CD4-positive, alpha-beta memory T cell (primary cell): Measurements from ENCODE around the gene SUGCT. TPM values are rescaled to one million over a fixed set of nuclear protein-coding genes. Genes with fewer than 3 reads are reported as not detected.

Source experiments
- CTCF ChIA-PET: fragments of 350-600 bp; sonication (Branson Sonifier 250); formaldehyde crosslinking; loops from one replicate; lab custom pipeline; 2021; ENCODE audit warnings: inconsistent platforms; ENCODE audit not compliant: partially characterized antibody; lab: Charles Lee
- POLR2A ChIA-PET: fragments of 350-600 bp; sonication (Branson Sonifier 250); formaldehyde crosslinking; loops from one replicate; lab custom pipeline; 2021; ENCODE audit not compliant: partially characterized antibody; lab: Charles Lee
- DNase-seq, 5 donors: peaks; one replicate each; pipeline versions ENCODE4 v3.0.0 to v3.0.0-alpha.2; 2020 to 2022; ENCODE audit warnings: mixed read lengths in 1 of 5
- H3K27ac ChIP-seq: one replicate; pipeline ENCODE4 v1.7.0; 2013; ENCODE audit warnings: low read depth, low read length
- H3K27me3 ChIP-seq: 2 replicates; pipeline ENCODE4 v1.7.0; 2013; ENCODE audit warnings: mild to moderate bottlenecking, low read length, moderate library complexity; ENCODE audit not compliant: insufficient read depth
- H3K36me3 ChIP-seq: 2 replicates; pipeline ENCODE4 v1.7.0; 2013; ENCODE audit warnings: mild to moderate bottlenecking, low read length, moderate library complexity; ENCODE audit not compliant: insufficient read depth
- H3K4me1 ChIP-seq: 2 replicates; pipeline ENCODE4 v1.7.0; 2013; ENCODE audit warnings: mild to moderate bottlenecking, low read length, moderate library complexity; ENCODE audit not compliant: insufficient read depth
- H3K4me3 ChIP-seq, 2 donors: one replicate each; pipeline ENCODE4 v1.7.0; 2013; ENCODE audit warnings: low read length in 2 of 2, mild to moderate bottlenecking in 1 of 2
- H3K9me3 ChIP-seq, 2 donors: one replicate each; pipeline ENCODE4 v1.7.0; 2013; ENCODE audit warnings: low read length in 2 of 2, control low read depth in 1 of 2; ENCODE audit not compliant: control insufficient read depth in 1 of 2
- H3K27ac Mint-ChIP-seq, 7 donors: one replicate each; pipeline ENCODE4 v1.8.0; 2020 to 2021; ENCODE audit warnings: mixed read lengths in 7 of 7, mild to moderate bottlenecking in 6 of 7, inconsistent platforms in 3 of 7, moderate library complexity in 3 of 7
- H3K27me3 Mint-ChIP-seq, 2 donors: one replicate each; pipeline ENCODE4 v1.8.0; 2020 to 2021; ENCODE audit warnings: mixed read lengths in 2 of 2
- H3K36me3 Mint-ChIP-seq, 2 donors: one replicate each; pipeline ENCODE4 v1.8.0; 2020 to 2021; ENCODE audit warnings: mixed read lengths in 2 of 2, inconsistent platforms in 1 of 2, mild to moderate bottlenecking in 1 of 2
- H3K4me1 Mint-ChIP-seq, 4 donors: one replicate each; pipeline ENCODE4 v1.8.0; 2020 to 2021; ENCODE audit warnings: mixed read lengths in 4 of 4, mild to moderate bottlenecking in 1 of 4
- H3K4me3 Mint-ChIP-seq, 8 donors: one replicate each; pipeline ENCODE4 v1.8.0; 2020 to 2021; ENCODE audit warnings: mixed read lengths in 8 of 8, mild to moderate bottlenecking in 7 of 8, moderate library complexity in 6 of 8, inconsistent platforms in 3 of 8
- H3K9me3 Mint-ChIP-seq, 8 donors: one replicate each; pipeline ENCODE4 v1.8.0; 2020 to 2021; ENCODE audit warnings: mixed read lengths in 8 of 8, mild to moderate bottlenecking in 5 of 8, inconsistent platforms in 3 of 8, moderate library complexity in 1 of 8
- intact Hi-C: fragments of 100-400 bp; cut with micrococcal nuclease; formaldehyde crosslinking; loops from one replicate; pipeline ENCODE4 v1.15.1; 2023
- polyA plus RNA-seq, 2 donors: library from polyadenylated mRNA; unstranded; fragments of 300-500 nt; fragmentation: Illumina TruSeq; gene quantifications; one replicate each; pipeline ENCODE4 v1.2.3, GENCODE V29; 2021
- total RNA-seq, 2 experiments: library from RNA; stranded (reverse); gene quantifications; one replicate each; pipeline ENCODE4 v1.2.3, GENCODE V29; 2021

SUGCT gene
- total and polyA plus RNA-seq, 4 experiments from 2014 or later = 0.41 to 4.4 (median 1.2) TPM

DNA sequence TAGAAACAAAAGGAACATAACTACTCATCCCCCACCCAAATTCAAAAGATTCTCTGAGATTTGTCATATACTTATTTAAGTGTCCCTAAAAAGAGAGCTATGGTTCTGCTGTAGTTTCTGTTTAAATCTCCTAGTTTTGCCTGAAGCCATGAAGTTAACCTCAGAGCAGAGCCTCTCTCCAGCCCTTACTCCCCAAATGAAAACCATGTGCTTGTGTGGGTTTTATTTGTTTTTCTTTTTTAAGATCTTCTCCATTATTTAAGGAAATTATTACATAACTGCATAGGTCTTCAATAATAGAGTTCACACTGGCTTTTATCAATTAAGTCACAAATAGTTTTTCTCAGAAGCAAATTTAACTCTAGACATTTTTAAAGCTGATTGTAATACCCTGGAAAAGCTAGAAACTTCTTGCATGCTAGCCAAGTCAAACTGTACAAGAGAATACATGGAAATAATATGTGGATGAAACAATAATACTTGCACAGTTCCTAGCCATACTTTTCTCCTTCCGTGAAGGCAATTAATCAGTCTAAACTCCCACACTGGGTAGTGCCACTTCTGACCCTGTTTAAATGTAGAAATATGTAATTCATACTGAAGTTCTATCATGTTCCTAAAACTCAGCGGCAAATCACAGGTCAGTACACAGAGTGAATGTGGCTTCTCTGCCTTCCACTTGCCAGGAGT, 579.7 kb downstream of the SUGCT start:
- POLR2A ChIA-PET = no interaction called here
- Mint-ChIP-seq H3K9me3 (peaks cover 0 to 16% (median 6%) of the 10 kb centered on the region in 8 donors), H3K4me3 (no peak overlapping the region), H3K27ac (no peak overlapping the region), H3K27me3 (no peaks in the 10 kb centered on the region), H3K4me1 (no peaks in the 10 kb centered on the region), H3K36me3 (no peaks in the 10 kb centered on the region)
- Histone ChIP-seq H3K9me3 (no peaks in the 10 kb centered on the region), H3K36me3 (no peaks in the 10 kb centered on the region), H3K4me3 (no peak overlapping the region), H3K4me1 (no peaks in the 10 kb centered on the region), H3K27ac (no peak overlapping the region), H3K27me3 (no peaks in the 10 kb centered on the region)
- intact Hi-C loops = no loop called here
- CTCF ChIA-PET = no interaction called here
- DNase-seq = no peak

DNA sequence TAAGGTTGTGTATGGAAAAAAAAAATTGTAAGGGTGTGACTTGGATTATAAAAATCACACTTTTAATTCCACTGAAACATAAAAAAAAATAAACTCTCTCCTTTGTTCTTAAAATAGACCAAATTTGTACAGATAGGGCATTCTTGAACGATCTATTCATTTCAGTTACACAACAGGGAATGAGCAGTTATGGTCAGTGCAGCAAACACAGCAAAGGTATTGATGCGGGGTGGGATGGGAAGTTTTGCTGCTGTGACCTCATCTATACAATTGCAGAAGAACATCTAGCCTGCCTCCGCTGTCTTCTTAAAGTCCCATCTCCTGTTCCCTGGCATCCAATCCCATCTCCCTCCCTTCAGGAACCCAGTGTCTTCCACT, 580.2 kb downstream of the SUGCT start:
- Mint-ChIP-seq H3K27ac (no peak overlapping the region), H3K9me3 (peaks cover 0 to 15% (median 6%) of the 10 kb centered on the region in 8 donors), H3K27me3 (no peaks in the 10 kb centered on the region), H3K4me3 (no peak overlapping the region), H3K36me3 (no peaks in the 10 kb centered on the region), H3K4me1 (no peaks in the 10 kb centered on the region)
- Histone ChIP-seq H3K27ac (no peak overlapping the region), H3K9me3 (no peaks in the 10 kb centered on the region), H3K27me3 (no peaks in the 10 kb centered on the region), H3K36me3 (no peaks in the 10 kb centered on the region), H3K4me1 (no peaks in the 10 kb centered on the region), H3K4me3 (no peak overlapping the region)
- intact Hi-C loops = no loop called here
- POLR2A ChIA-PET = no interaction called here
- CTCF ChIA-PET = no interaction called here
- no peak for DNase-seq

DNA sequence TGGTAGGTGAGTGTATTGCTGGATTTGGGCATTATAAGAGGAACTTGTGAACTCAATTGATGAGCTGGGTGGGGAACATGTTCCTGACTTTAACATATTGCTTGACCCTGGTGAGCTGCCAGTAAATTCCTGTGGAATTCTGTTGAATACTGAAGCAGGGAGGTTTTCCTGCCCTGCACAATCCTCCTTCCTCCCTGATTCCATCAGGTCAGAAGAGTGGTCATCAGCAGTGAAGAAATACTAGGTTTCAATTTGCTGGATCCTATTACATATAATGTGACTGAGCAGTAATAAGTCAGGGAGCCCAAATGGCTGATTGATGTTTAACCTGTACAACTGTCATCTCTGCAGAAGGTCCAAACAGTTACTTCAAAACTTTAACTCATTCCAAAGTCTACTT, 581.2 kb downstream of the SUGCT start:
- no peaks in the 10 kb centered on the region for H3K27me3 ChIP-seq
- H3K36me3 ChIP-seq = no peaks in the 10 kb centered on the region
- Mint-ChIP-seq H3K4me3 (no peak overlapping the region), H3K4me1 (no peaks in the 10 kb centered on the region), H3K36me3 (no peaks in the 10 kb centered on the region), H3K27ac (no peak overlapping the region), H3K9me3 (peaks cover 0 to 13% (median 6%) of the 10 kb centered on the region in 8 donors), H3K27me3 (no peaks in the 10 kb centered on the region)
- CTCF ChIA-PET = no interaction called here
- H3K4me1 ChIP-seq = no peaks in the 10 kb centered on the region
- POLR2A ChIA-PET = no interaction called here
- no peak overlapping the region for H3K4me3 ChIP-seq
- DNase-seq = no peak
- intact Hi-C loops = no loop called here
- H3K9me3 ChIP-seq = no peaks in the 10 kb centered on the region
- H3K27ac ChIP-seq = no peak overlapping the region

DNA sequence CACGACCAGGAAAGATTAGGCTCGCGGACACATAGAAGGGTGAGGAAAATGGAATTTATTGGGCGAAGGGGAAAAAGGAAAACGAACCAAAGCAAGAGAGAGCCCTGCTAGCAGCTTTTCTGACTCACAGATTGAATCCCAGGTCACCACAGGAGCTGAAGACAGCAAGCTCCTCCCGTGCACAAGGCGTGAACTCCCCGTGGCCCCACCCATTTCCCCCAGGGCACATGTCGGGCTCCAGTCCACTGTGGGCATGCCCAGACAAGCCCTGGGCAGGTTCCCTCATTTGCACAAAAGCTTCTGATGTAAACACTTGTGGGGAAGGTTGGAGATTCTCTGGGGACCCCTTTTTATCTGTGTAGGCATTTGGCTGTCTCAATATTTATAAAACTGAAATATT, 582.4 kb downstream of the SUGCT start:
- no peak overlapping the region for H3K4me3 Mint-ChIP-seq

DNA sequence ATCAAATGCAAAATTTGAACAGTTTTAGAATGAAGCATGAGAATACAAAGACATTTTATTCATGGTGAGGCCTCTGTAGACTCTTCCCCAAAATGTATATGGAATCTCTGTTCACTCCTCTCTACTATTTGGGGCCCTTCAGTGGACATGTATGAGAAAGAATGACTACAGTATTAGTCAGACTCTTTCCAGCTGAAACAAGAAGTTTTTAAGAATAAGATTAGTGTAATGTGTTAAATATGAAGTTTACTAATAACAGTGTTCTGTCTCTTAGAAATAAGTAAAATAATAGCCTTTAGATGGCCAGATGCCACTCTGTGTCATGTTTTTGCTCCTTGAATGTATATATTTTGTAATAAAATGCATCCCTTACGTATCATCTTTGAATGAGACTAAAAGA, 585.6 kb downstream of the SUGCT start:
- Histone ChIP-seq H3K27me3 (no peaks in the 10 kb centered on the region), H3K4me1 (no peaks in the 10 kb centered on the region), H3K36me3 (no peaks in the 10 kb centered on the region), H3K27ac (no peak overlapping the region), H3K9me3 (no peaks in the 10 kb centered on the region), H3K4me3 (no peak overlapping the region)
- POLR2A ChIA-PET = no interaction called here
- CTCF ChIA-PET = no interaction called here
- H3K4me1 Mint-ChIP-seq = no peaks in the 10 kb centered on the region
- H3K27ac Mint-ChIP-seq = no peak overlapping the region
- H3K4me3 Mint-ChIP-seq = no peak overlapping the region
- peaks cover 0 to 19% (median 7%) of the 10 kb centered on the region in 8 donors for H3K9me3 Mint-ChIP-seq
- intact Hi-C loops = no loop called here
- H3K27me3 Mint-ChIP-seq = no peaks in the 10 kb centered on the region
- H3K36me3 Mint-ChIP-seq = no peaks in the 10 kb centered on the region
- DNase-seq = no peak

More for the DNA sequence above, 582.4 kb downstream of the SUGCT start:
- Mint-ChIP-seq H3K4me1 (no peaks in the 10 kb centered on the region), H3K9me3 (peaks cover 0 to 14% (median 6%) of the 10 kb centered on the region in 8 donors), H3K27ac (no peak overlapping the region), H3K36me3 (no peaks in the 10 kb centered on the region), H3K27me3 (no peaks in the 10 kb centered on the region)
- Histone ChIP-seq H3K27me3 (no peaks in the 10 kb centered on the region), H3K27ac (no peak overlapping the region), H3K4me3 (no peak overlapping the region), H3K9me3 (no peaks in the 10 kb centered on the region), H3K4me1 (no peaks in the 10 kb centered on the region), H3K36me3 (no peaks in the 10 kb centered on the region)
- POLR2A ChIA-PET = no interaction called here
- intact Hi-C loops = no loop called here
- no peak for DNase-seq
- CTCF ChIA-PET = no interaction called here

DNA sequence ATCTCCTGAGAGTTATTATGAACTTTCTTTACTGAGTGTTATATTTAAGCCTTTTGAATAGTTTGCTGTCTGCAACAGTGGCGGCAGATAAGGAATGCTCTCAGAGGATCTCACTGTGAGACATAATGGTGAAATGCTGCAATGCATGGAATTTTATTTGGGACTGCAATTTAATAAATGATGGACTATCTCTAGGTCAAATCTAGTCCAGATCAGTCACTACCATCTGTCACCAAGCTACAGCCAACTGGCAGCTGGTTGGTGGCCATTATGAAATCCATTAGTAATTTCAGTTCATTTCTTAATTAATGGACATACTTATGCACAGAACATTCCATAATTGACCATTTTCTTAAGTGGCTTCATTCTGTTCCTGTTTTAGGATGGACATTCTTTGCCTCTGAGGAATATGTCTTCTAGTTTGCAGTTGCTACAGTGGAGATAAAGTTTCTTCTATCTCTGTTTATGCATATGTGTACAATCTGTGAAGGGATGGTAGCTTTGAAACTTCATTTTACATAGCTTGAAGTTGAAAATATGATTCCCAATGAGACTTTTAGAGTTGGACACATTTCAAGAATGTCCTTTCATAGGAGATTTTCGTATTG, 586.6 kb downstream of the SUGCT start:
- no peak overlapping the region for H3K4me3 Mint-ChIP-seq
- DNase-seq = no peak
- no peaks in the 10 kb centered on the region for H3K36me3 ChIP-seq
- H3K4me1 Mint-ChIP-seq = no peaks in the 10 kb centered on the region
- H3K4me3 ChIP-seq = no peak overlapping the region
- no peaks in the 10 kb centered on the region for H3K9me3 ChIP-seq
- H3K27me3 Mint-ChIP-seq = no peaks in the 10 kb centered on the region
- intact Hi-C loops = no loop called here
- H3K27ac Mint-ChIP-seq = no peak overlapping the region
- no peaks in the 10 kb centered on the region for H3K27me3 ChIP-seq
- H3K4me1 ChIP-seq = no peaks in the 10 kb centered on the region
- H3K27ac ChIP-seq = no peak overlapping the region
- ChIA-PET CTCF (no interaction called here), POLR2A (no interaction called here)
- H3K36me3 Mint-ChIP-seq = no peaks in the 10 kb centered on the region
- peaks cover 0 to 16% (median 4%) of the 10 kb centered on the region in 8 donors for H3K9me3 Mint-ChIP-seq

DNA sequence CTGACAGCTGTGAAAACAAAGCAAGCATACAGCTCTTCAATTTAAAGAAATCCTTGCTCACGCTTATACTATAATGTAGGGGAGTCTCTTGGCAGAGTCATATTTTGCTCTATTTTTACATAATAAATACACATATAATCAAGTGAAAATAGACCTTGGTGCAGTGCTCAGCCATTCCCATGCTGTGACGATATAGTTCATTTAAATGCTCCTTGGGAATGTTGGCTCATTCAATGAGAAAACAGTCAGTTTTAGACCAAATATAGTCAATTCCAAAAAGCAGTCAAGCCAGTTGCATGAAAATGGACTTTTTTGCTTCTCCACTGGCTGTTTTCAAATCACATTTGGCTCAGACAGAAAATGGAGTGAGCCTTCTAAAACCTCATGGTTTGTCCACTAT, 587.4 kb downstream of the SUGCT start:
- Mint-ChIP-seq H3K27ac (no peak overlapping the region), H3K27me3 (no peaks in the 10 kb centered on the region), H3K4me1 (no peaks in the 10 kb centered on the region), H3K4me3 (no peak overlapping the region), H3K9me3 (peaks cover 0 to 16% (median 6%) of the 10 kb centered on the region in 8 donors), H3K36me3 (no peaks in the 10 kb centered on the region)
- ChIA-PET POLR2A (no interaction called here), CTCF (no interaction called here)
- intact Hi-C loops = no loop called here
- DNase-seq = no peak
- H3K4me3 ChIP-seq = no peak overlapping the region
- H3K27ac ChIP-seq = no peak overlapping the region
- no peaks in the 10 kb centered on the region for H3K9me3 ChIP-seq
- no peaks in the 10 kb centered on the region for H3K4me1 ChIP-seq
- no peaks in the 10 kb centered on the region for H3K36me3 ChIP-seq
- H3K27me3 ChIP-seq = no peaks in the 10 kb centered on the region
